HG03066 (cell line): ENCODE results near the gene EIF6.

Experiments used
- ATAC-seq: cut with Tn5 transposase; IDR thresholded peaks from one replicate; pipeline ENCODE4 v1.9.1; 2021; ENCODE audit warnings: low read depth; ENCODE audit not compliant: unreplicated experiment

Gene EIF6

DNA sequence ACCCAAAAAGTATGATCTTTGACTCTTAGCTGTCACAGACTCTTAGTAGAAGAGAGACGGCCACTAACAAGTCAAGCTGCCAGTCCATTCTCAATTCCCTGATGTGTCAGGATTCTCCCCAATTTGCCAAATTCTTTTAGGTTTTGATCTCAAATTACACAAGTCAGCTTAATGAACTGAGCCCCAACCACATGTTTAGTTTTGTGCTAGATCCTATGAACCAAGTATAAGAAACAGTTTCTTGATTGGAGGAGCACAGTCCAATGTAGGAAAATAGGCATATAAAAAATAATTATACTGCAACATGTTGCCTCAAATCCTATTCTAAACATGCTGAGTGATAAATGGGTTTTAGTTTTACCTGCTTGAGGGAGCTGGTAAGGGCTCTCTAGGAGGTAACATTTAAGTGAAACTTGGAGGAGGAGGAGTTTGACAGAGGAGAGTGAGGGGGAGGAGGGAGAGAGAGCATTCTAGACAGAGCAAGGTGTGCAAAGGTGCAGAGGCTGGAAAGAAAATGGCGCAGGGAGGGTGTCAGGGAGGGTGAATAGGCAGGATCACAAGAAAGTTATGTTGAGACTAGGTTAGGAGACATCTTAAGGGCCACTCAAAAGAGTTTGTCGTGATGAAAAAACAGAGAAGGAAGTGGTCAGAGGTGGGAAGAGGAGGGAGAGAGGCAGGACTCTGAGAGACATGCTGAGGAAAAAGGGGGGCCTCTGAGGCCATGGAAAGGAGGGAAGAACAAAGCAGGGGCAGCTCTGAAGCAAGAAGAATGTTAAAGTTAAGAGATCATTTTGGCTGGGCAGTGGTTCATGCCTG lies 30.5 kb upstream of the EIF6 start:
- no peak for ATAC-seq

DNA sequence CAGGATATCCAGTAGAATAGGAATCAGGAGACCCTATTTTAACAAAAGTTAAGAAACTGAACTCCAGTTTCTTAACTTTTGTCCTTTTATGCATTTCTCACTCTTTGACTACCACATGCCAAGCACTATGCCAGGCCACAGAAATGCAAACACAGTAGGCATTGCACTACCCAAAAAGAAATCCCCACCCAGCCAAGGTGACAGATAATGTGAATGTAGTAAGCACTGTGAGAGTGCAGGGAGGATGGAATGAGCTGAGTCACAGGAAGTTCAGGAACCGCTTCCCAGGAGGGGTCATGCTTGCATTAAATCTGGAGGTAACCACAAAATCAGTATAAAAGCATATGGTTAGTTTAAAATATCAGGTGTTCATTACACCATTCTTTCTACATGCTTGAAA lies 27.7 kb upstream of the EIF6 start:
- ATAC-seq = no peak

DNA sequence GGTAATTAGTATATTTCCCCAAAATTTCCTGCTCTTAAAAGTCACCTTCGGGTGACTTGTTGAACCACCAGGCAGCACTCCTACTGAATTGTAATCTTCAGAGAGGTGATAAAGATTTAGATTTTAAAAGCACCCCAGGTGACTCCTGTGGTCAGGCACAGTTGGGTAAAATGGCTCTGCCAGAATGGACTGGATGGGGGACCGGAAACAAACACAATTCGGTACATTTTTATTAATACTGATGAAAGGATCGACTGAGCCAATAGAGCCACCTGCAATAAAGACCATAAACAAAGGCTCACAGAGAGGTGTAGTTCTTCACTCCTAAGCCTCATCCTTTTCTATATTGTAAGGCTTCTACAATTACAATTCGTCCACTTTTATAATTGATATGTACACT lies 27.2 kb upstream of the EIF6 start:
- no peak for ATAC-seq

GRCh38 chr20:35311409-35311808 lies 26.8 kb upstream of the EIF6 start:
- no peak for ATAC-seq

- no peak for ATAC-seq
Measured at GRCh38 chr20:35307666-35308653, 23.4 kb upstream of the EIF6 start.

DNA sequence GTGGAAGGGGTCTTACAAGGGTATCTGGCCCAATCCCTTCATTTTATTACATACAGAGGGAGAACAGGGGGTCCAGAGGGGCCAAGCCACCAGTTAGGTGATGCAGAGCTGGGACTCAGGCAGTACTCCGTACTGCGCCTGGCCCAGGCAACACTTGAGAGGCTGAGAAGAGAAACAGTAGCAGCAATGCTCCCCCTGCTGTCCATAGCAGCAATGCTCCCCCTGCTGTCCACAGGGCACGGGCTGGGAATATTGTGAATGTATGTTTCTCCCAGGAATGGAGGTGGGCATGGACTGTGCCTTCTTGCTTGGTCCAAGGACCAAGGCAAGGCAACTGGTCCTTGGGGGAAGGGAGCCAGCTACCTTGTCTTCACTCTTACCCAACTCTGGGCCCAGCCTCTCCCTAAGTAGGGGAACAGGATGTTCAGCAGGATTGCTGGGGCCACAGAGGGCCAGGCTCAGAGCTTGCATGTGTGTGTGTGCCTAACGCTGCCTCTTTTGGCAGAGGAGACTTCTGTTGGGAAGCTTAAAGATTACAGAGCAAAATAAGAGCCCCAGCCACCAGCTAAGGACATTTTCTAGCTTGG lies 22.5 kb upstream of the EIF6 start:
- no peak for ATAC-seq

- ATAC-seq = no peak
Measured at GRCh38 chr20:35305682-35306556, 21.3 kb upstream of the EIF6 start.

GRCh38 chr20:35304956-35305355 lies 20.4 kb upstream of the EIF6 start:
- ATAC-seq = no peak

GRCh38 chr20:35303735-35304491 lies 19.3 kb upstream of the EIF6 start:
- ATAC-seq = peak; percentile 70

DNA sequence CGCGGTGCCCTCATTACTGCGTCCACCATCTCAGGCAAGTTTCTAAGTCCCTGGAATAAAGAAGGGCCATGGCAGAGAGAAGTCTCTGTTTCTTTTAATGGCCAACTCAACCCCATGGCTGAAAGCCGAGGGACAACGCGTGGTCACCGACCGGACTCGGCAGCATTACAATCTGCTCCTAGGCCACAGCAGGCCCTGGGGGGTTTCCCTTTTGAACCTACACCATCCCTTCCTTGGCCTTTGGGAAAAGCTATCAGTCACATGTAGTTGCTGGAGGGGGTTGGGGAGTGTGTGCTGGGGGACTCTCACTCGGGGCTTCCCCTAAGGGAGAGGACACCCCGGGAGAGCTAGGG lies 18.8 kb upstream of the EIF6 start:
- no peak for ATAC-seq

DNA sequence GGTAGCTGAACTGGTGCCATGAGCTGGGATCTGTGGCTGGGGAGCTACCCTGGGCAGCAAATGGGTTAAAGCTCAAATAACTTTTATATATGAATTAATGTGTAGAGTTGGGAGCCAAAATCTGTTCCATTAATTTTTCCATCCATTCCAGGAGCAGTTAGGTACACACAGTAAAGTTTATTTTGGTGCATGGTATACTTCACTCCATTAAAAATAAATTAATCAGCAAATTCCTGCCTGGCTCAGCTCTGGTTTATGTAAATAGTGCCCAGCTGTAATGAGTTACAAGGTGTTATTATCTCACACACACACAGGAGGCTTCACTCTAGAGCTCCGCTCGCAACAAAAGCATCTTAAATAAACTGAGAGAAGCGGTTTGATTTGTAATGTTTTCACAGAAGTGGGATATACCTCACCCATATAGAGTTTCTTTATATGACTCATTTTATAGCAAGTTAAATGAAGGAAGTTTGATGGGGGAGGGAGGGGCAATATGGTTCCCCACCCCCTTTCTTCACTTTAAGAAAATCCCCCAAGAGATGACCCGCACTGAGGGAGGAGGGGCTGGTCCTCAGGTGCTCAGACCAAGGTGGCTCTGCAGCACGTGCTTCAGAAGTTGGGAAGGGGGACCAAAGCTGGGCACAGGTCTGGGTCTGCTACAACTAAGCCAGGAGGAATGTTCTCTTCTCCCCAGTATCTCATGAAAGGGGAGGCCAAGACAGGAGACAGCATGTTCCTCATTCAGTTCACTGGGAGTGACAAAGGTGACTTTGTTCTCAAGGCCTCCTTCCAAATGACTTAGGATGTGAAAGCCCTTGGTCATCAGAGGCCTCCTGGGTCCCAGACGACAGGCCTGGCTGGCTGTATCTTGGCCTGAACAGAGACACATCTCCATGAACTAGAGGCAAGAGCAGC lies 18.1 kb upstream of the EIF6 start:
- ATAC-seq = no peak

DNA sequence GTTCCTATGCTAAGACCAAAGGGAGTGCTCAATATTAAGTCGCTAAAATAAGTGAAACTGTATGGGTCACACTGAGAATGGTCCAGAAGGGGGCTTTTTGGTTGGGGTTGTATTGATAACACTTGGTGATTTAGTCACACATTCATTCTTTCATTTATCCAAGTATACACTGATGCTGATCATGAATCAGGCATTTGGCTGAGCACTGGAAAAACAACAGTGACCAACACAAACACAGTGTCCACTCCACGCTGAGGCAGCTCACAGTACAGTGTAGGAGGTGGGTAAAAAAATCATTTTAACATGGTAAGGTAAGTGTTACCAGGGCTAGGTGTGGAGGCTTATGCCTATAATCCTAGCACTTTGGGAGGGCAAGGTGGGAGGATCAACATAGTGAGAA lies 16.9 kb upstream of the EIF6 start:
- ATAC-seq = no peak

GRCh38 chr20:35300469-35301262 lies 16.1 kb upstream of the EIF6 start:
- no peak for ATAC-seq

DNA sequence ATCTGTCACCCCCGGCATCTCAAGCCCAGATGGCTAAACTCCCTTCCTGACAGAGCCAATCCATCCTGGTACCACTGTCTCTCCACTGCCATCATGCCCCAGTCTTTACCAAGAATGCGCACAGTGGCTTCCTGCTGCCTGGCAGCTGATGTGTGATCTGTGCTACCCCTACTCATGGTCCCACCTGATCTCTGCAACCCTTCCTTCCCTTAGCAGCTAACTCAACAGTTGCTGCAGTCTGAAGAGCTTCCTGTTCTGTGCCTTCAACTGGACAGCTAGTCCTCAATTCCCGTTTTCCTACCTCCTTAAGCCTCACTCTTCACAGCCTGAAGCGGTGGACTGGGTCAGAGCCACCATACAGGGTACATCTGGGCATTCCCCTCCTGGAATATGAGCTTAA lies 15.2 kb upstream of the EIF6 start:
- no peak for ATAC-seq

DNA sequence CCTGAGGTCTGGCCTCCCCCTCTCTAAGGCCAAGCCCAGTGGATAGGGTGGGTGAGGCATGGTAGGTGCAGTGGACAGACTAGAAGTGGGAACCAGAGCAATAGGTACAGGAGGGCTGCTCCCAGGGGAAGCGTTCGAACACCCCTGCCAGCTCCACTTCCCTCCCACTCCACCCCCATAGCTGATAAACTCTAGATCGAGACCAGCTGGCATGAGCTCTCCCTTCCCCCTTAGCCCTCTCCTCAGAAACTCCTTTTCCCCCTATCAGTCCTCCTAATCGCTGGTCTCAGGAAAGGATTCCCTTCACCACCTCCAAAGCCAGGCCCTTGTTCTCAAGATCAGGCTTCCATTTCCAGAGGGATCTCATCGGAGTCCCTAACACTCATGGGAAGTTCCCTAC lies 13.7 kb upstream of the EIF6 start:
- ATAC-seq = no peak

DNA sequence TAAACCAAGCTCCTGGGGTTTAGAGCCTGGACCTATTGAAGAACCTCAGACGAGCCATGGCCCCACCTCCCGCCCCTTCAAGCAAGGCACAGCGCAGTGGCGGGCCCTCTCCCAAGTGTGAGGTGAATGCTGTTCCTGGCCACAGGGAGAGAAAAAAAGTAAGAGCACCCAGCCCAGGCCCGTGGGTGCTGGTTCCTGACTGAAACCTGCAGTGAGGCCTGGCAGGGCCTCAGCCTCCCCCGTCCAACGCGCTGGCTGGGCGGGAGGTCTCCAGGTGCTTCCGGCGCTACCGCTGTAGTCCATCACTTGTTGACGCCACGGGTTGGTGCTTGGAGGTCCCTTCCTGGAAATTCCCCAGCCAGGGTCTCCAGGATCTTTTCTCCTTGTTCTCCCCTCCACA lies 13.2 kb upstream of the EIF6 start:
- no peak for ATAC-seq

GRCh38 chr20:35297155-35297554 lies 12.6 kb upstream of the EIF6 start:
- ATAC-seq = no peak

GRCh38 chr20:35296101-35296554 lies 11.6 kb upstream of the EIF6 start:
- no peak for ATAC-seq
